ENCODE measurements around the gene NUDT3.

Gene NUDT3

DNA sequence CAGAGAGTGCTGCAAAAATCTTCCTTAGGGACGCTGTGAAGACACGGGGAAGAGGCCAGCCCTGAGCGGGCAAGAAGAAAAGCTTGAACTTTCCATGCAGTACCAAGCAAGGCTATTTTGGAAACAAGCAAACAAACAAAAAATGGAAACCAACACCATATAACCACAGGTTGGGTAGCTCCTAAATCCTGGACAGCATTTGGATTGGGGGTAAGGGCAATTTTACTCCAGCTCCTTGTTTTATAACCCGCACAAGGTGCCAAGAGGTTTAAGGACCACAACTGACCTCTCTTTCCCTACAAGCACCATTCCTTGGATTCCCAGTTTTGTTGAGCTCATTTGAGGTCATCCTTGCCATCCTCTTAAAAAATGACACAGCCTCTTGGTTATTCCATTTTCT lies 112.3 kb downstream of the NUDT3 start:
- no peaks in the 10 kb centered on the region for H3K36me3 ChIP-seq (ENCODE audit: control insufficient read depth, insufficient read depth, low read length)
- no peaks in the 10 kb centered on the region for H3K9me3 ChIP-seq (ENCODE audit: control insufficient read depth, low read length)
- no peak for DNase-seq
- no peak overlapping the region for H3K4me3 ChIP-seq (ENCODE audit: insufficient read depth, low read depth, low read length, poor library complexity, severe bottlenecking)
- no peaks in the 10 kb centered on the region for H3K27me3 ChIP-seq (replicated peaks; ENCODE audit: control insufficient read depth, insufficient read depth, low read length, poor library complexity, severe bottlenecking)
- no peaks in the 10 kb centered on the region for H3K4me1 ChIP-seq (ENCODE audit: control insufficient read depth, insufficient read depth, low read length, poor library complexity, severe bottlenecking)
- no peak overlapping the region for H3K27ac ChIP-seq (ENCODE audit: insufficient read depth, low read length, poor library complexity, severe bottlenecking)

DNA sequence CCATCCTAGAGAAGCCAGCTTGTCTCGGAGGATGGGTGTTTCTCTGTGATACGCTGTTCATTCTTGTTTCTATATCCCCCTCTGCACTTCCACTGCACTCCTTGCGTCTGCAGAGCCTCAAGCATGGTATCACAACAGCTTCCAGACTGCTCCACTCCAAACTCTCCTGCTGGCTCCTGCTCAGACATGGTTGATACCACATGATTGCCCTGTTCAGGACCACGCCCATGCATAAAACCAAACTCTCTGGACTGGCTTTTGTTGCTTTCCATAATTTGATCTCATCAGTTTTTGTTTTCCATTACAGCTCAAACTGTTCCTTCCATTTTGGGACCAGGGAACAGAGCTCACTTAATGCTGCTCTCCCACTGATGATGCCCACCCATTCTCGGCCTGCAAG lies 113.6 kb downstream of the NUDT3 start:
- no peak overlapping the region for H3K27ac ChIP-seq (ENCODE audit: insufficient read depth, low read length, poor library complexity, severe bottlenecking)
- no peak overlapping the region for H3K4me3 ChIP-seq (ENCODE audit: insufficient read depth, low read depth, low read length, poor library complexity, severe bottlenecking)

DNA sequence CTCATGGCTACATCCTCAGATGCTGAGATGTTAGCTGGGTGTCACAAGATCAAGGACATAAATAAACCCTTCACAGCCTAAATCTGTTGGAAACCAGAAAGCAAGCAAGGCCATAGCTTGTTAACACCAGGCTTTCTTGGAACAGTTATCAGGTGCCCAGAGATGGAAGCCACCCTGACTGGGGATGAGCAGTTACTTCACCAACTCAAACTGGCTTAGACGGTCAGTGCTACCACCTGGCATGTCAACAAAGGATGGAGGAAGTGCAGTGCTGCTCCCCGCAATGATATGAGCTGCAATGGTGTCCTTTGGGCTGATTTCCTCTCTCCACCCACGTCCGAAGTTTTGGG lies 114.7 kb downstream of the NUDT3 start:
- Histone ChIP-seq H3K27ac (ENCODE audit: insufficient read depth, low read length, poor library complexity, severe bottlenecking) (no peak overlapping the region), H3K9me3 (ENCODE audit: control insufficient read depth, low read length) (no peaks in the 10 kb centered on the region), H3K4me3 (ENCODE audit: insufficient read depth, low read depth, low read length, poor library complexity, severe bottlenecking) (no peak overlapping the region), H3K36me3 (ENCODE audit: control insufficient read depth, insufficient read depth, low read length) (no peaks in the 10 kb centered on the region), H3K27me3 (replicated peaks; ENCODE audit: control insufficient read depth, insufficient read depth, low read length, poor library complexity, severe bottlenecking) (no peaks in the 10 kb centered on the region), H3K4me1 (ENCODE audit: control insufficient read depth, insufficient read depth, low read length, poor library complexity, severe bottlenecking) (no peaks in the 10 kb centered on the region)
- DNase-seq: no peak

More for the DNA sequence above, 113.6 kb downstream of the NUDT3 start:
- Histone ChIP-seq H3K36me3 (ENCODE audit: control insufficient read depth, insufficient read depth, low read length) (no peaks in the 10 kb centered on the region), H3K4me1 (ENCODE audit: control insufficient read depth, insufficient read depth, low read length, poor library complexity, severe bottlenecking) (no peaks in the 10 kb centered on the region), H3K9me3 (ENCODE audit: control insufficient read depth, low read length) (no peaks in the 10 kb centered on the region), H3K27me3 (replicated peaks; ENCODE audit: control insufficient read depth, insufficient read depth, low read length, poor library complexity, severe bottlenecking) (no peaks in the 10 kb centered on the region)
- DNase-seq: no peak

DNA sequence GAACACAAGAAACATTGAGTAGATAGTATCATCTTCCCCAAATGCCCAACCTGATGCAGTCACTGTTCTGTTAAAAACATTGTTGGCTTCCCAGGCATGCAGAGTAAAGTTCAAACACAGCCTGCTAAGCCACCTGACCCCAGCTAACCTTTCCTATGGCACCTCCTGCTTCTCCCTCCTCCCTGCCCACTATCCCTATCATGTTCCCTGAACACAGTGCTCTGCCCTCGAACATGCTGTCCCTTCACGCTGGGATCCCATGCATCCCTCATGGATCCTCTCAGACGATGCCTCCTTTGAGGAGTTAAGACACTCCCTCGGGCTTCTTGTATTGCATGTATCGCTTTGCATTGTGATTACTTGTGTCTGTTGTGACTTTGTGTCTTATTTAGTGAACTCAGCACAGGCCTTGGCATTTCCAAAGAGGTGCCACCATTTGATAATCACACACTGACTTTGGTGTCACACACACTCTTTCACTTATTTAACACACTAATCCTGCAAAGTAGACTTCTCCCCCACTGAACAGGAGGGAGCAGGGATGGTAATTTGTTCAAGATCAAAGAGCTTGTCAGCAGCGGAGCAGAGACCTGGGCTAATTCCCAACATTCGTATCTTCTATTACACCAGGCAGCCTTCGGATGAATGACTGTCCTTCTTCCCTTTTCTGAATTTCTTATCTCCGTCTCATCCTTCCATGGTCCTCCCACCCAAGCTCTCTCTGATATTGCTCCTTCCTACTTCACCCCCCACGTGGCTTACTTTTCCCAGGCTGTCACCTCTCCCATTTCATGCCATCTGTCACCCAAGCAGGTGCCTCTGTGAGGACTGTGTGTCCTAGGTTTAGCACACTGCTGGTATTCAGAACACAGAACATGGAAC lies 115.3 kb downstream of the NUDT3 start:
- no peaks in the 10 kb centered on the region for H3K9me3 ChIP-seq (ENCODE audit: control insufficient read depth, low read length)
- no peak overlapping the region for H3K27ac ChIP-seq (ENCODE audit: insufficient read depth, low read length, poor library complexity, severe bottlenecking)
- H3K4me3 ChIP-seq (ENCODE audit: insufficient read depth, low read depth, low read length, poor library complexity, severe bottlenecking): no peak overlapping the region
- no peak for DNase-seq
- no peaks in the 10 kb centered on the region for H3K27me3 ChIP-seq (replicated peaks; ENCODE audit: control insufficient read depth, insufficient read depth, low read length, poor library complexity, severe bottlenecking)
- H3K4me1 ChIP-seq (ENCODE audit: control insufficient read depth, insufficient read depth, low read length, poor library complexity, severe bottlenecking): no peaks in the 10 kb centered on the region
- H3K36me3 ChIP-seq (ENCODE audit: control insufficient read depth, insufficient read depth, low read length): no peaks in the 10 kb centered on the region

DNA sequence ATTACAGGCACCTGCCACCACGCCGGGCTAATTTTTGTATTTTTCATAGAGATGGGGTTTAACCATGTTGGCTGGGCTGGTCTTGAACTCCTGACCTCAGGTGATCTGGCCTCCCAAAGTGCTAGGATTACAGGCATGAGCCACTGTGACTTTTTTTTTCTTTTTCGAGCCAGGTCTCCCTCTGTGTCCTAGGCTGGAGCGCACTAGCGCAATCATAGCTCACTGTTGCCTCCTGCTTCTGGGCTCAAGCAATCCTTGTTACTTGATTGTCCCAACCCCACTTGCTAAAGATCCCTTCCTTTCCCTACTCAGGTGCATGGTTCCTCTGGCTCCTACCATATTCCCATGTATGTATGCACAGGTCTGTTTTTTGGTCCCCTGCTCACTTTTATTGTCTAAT lies 116.3 kb downstream of the NUDT3 start:
- H3K9me3 ChIP-seq (ENCODE audit: control insufficient read depth, low read length): no peaks in the 10 kb centered on the region
- no peaks in the 10 kb centered on the region for H3K36me3 ChIP-seq (ENCODE audit: control insufficient read depth, insufficient read depth, low read length)
- no peak for DNase-seq
- no peak overlapping the region for H3K27ac ChIP-seq (ENCODE audit: insufficient read depth, low read length, poor library complexity, severe bottlenecking)
- H3K4me1 ChIP-seq (ENCODE audit: control insufficient read depth, insufficient read depth, low read length, poor library complexity, severe bottlenecking): no peaks in the 10 kb centered on the region
- H3K27me3 ChIP-seq (replicated peaks; ENCODE audit: control insufficient read depth, insufficient read depth, low read length, poor library complexity, severe bottlenecking): no peaks in the 10 kb centered on the region
- H3K4me3 ChIP-seq (ENCODE audit: insufficient read depth, low read depth, low read length, poor library complexity, severe bottlenecking): no peak overlapping the region

DNA sequence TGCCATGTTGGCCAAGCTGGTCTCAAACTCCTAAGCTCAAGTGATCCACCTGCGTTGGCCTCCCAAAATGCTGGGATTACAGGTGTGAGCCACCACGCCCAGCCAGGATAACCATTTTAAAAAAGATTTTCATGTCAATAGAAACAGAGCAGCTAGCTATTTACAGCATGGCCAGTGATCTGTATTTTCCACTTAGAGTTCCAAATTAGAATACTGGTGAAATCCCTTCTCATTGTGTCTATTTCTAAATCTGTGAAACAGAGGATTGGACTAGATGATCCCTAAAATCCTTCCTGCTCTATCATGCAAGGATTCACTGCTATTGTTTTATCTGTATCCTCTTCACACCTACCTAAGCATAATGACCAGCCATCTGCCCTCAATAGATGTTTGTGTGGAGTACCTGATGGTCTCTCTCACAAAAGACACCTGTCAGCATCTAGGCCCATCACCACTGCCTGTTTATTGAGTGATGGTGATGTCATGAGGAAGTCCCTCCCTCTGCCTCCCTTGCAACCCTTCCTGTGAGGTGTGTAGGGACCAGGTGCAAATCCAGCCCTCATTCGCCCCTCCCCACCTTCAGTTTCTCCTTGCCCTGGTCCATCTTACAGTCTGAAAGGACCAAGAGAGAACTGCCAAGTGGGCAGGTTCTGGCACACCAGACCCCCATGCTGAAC lies 117.2 kb downstream of the NUDT3 start:
- H3K27ac ChIP-seq (ENCODE audit: insufficient read depth, low read length, poor library complexity, severe bottlenecking): no peak overlapping the region
- no peaks in the 10 kb centered on the region for H3K9me3 ChIP-seq (ENCODE audit: control insufficient read depth, low read length)
- H3K36me3 ChIP-seq (ENCODE audit: control insufficient read depth, insufficient read depth, low read length): no peaks in the 10 kb centered on the region
- no peaks in the 10 kb centered on the region for H3K4me1 ChIP-seq (ENCODE audit: control insufficient read depth, insufficient read depth, low read length, poor library complexity, severe bottlenecking)
- no peaks in the 10 kb centered on the region for H3K27me3 ChIP-seq (replicated peaks; ENCODE audit: control insufficient read depth, insufficient read depth, low read length, poor library complexity, severe bottlenecking)
- no peak for DNase-seq
- no peak overlapping the region for H3K4me3 ChIP-seq (ENCODE audit: insufficient read depth, low read depth, low read length, poor library complexity, severe bottlenecking)

DNA sequence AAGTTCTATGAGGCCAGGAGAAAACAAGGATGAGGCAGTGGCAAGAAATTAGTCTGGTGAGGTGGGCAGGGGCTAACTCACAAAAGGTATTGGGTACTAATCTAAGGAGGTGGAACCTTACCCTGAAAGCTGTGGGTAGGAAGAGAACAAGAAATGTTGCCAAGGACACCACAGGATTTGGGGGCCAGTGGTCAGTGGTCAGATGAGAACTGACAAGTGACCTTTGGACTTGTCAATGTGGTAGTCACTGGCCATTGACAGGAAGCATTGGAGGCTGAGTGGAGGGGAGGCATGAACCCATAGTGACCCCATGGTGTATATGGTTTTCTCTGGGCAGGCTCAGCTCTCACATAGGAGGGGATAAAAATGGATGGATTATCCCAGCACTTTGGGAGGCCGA lies 118.3 kb downstream of the NUDT3 start:
- H3K36me3 ChIP-seq (ENCODE audit: control insufficient read depth, insufficient read depth, low read length): no peaks in the 10 kb centered on the region
- no peaks in the 10 kb centered on the region for H3K9me3 ChIP-seq (ENCODE audit: control insufficient read depth, low read length)
- H3K27ac ChIP-seq (ENCODE audit: insufficient read depth, low read length, poor library complexity, severe bottlenecking): no peak overlapping the region
- no peaks in the 10 kb centered on the region for H3K27me3 ChIP-seq (replicated peaks; ENCODE audit: control insufficient read depth, insufficient read depth, low read length, poor library complexity, severe bottlenecking)
- H3K4me1 ChIP-seq (ENCODE audit: control insufficient read depth, insufficient read depth, low read length, poor library complexity, severe bottlenecking): no peaks in the 10 kb centered on the region
- no peak for DNase-seq
- H3K4me3 ChIP-seq (ENCODE audit: insufficient read depth, low read depth, low read length, poor library complexity, severe bottlenecking): no peak overlapping the region

DNA sequence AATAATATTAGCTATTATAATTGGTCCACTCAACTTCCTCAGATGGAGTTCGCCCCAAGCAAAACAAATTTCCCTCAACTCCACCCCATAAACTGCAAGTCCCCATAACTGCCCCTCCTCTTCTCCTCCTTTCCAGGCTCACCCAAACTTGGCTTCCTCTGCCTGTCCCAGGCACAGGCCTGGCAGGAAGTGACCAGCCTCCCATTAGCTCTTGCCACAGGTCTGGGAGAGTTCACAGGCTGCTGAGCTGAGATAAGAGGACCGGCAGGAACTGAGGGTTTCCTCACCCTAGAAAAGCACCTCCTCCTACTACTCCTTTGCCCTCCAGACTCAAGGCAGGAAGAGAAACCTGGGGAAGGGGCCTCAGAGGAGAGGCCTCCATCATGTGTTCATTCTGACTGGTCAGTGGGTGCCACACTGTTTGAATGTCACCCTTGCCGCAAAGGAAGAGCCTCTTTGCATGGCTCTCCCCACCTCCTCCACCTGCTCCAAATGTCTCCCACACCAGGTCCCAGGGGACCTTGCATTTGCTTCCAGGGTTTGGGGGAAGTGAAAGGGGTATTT lies 119.1 kb downstream of the NUDT3 start:
- DNase-seq: no peak
- Histone ChIP-seq H3K27me3 (replicated peaks; ENCODE audit: control insufficient read depth, insufficient read depth, low read length, poor library complexity, severe bottlenecking) (no peaks in the 10 kb centered on the region), H3K36me3 (ENCODE audit: control insufficient read depth, insufficient read depth, low read length) (no peaks in the 10 kb centered on the region), H3K27ac (ENCODE audit: insufficient read depth, low read length, poor library complexity, severe bottlenecking) (no peak overlapping the region), H3K4me3 (ENCODE audit: insufficient read depth, low read depth, low read length, poor library complexity, severe bottlenecking) (no peak overlapping the region), H3K9me3 (ENCODE audit: control insufficient read depth, low read length) (no peaks in the 10 kb centered on the region), H3K4me1 (ENCODE audit: control insufficient read depth, insufficient read depth, low read length, poor library complexity, severe bottlenecking) (no peaks in the 10 kb centered on the region)

DNA sequence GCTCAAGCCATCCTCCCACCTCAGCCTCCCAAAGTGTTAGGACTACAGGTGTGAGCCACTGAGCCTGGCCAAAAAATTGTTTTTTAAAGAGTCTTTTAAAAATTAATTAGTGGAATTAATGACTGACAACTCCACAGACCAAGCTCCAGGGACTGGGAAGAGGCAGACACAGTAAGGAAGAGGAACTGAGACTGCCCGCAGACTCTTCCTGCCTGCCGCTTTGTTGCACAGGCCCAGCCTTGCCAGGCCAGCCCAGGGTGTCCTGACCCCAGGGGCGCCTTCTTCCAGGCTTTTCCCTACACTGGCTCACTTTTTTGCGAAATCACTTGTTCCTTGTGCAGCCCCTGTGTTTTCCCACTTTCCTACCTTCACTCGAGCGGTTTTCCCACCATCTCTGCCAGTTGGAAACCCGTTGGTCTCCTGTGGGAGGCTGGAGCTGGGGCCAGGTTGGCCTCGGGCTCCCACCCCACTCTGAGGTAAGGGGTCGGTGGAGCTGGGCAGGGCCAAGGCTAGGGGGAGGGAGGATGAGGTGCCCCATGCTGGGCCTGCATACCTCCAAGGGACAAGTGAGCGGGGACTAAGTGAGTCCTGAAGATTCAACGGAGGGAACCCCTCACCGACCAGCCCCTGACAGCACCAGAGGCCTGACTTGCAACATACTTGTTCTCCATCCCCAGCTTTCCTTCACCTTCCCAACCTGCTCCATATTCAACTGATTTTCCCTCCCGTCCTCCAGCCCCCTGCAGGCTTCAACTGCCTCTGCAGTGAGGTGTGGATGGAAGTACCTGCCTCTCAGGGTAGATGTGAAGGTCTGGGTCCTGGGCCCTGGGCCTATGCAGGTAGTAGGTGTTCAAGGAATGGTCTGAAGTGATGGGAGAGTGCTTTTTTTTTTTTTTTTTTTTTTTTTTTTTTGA lies 120.2 kb downstream of the NUDT3 start:
- Histone ChIP-seq H3K27ac (ENCODE audit: insufficient read depth, low read length, poor library complexity, severe bottlenecking) (no peak overlapping the region), H3K4me3 (ENCODE audit: insufficient read depth, low read depth, low read length, poor library complexity, severe bottlenecking) (no peak overlapping the region), H3K4me1 (ENCODE audit: control insufficient read depth, insufficient read depth, low read length, poor library complexity, severe bottlenecking) (no peaks in the 10 kb centered on the region), H3K9me3 (ENCODE audit: control insufficient read depth, low read length) (no peaks in the 10 kb centered on the region), H3K36me3 (ENCODE audit: control insufficient read depth, insufficient read depth, low read length) (no peaks in the 10 kb centered on the region), H3K27me3 (replicated peaks; ENCODE audit: control insufficient read depth, insufficient read depth, low read length, poor library complexity, severe bottlenecking) (no peaks in the 10 kb centered on the region)
- DNase-seq: no peak

Measured in effector memory CD4-positive, alpha-beta T cell (primary cell).